NCI-H1694 treated with DMSO at 0.1 percent for 48 hours (cell line): ENCODE results near the gene ARID3A.
A peak's percentile ranks its signal among the peaks of the same experiment; 100 is the strongest.
"Not testable (repeated sequence)": the region's sequence is repeated elsewhere in the genome, so short reads cannot be mapped to it uniquely, and the experiment has no call there.

Experiments
- DNase-seq: peaks from one replicate; lab custom pipeline; 2025; lab: John Stamatoyannopoulos, UW

ARID3A gene

GRCh38 chr19:925526-926322 is at the start of gene ARID3A:
TSS of gene ARID3A (plus strand) at chr19:926035. CDS start at chr19:929529, 3,494 bp downstream.
- peak; percentile 74 for DNase-seq

- DNase-seq, result no peak
Observed at GRCh38 chr19:876089-876488, 49.7 kb upstream of the ARID3A start.

GRCh38 chr19:876780-877314 is 49.0 kb upstream of the ARID3A start:
- DNase-seq, result no peak

- DNase-seq, result not testable (repeated sequence)
Observed at GRCh38 chr19:877992-878660, 47.7 kb upstream of the ARID3A start.

GRCh38 chr19:878751-879561 is 46.9 kb upstream of the ARID3A start:
- DNase-seq, result not testable (repeated sequence)

- no peak for DNase-seq
Observed at GRCh38 chr19:879711-880438, 46.0 kb upstream of the ARID3A start.

GRCh38 chr19:881385-882071 is 44.3 kb upstream of the ARID3A start:
- no peak for DNase-seq

- no peak for DNase-seq
Observed at GRCh38 chr19:882871-883497, 42.9 kb upstream of the ARID3A start.

- DNase-seq, result no peak
Observed at GRCh38 chr19:883661-884211, 42.1 kb upstream of the ARID3A start.

GRCh38 chr19:884420-885211 is 41.2 kb upstream of the ARID3A start:
- no peak for DNase-seq

GRCh38 chr19:885536-886224 is 40.2 kb upstream of the ARID3A start:
- DNase-seq, result no peak

GRCh38 chr19:887072-887471 is 38.8 kb upstream of the ARID3A start:
- DNase-seq, result no peak

- no peak for DNase-seq
Observed at GRCh38 chr19:887599-887998, 38.2 kb upstream of the ARID3A start.

- DNase-seq, result no peak
Observed at GRCh38 chr19:888581-889385, 37.1 kb upstream of the ARID3A start.

- no peak for DNase-seq
Observed at GRCh38 chr19:889662-890295, 36.1 kb upstream of the ARID3A start.

GRCh38 chr19:890831-891230 is 35.0 kb upstream of the ARID3A start:
- no peak for DNase-seq

- not testable (repeated sequence) for DNase-seq
Observed at GRCh38 chr19:891421-892200, 34.2 kb upstream of the ARID3A start.
